ENCODE measurements around the gene PFKFB3. TPM values are rescaled to one million over a fixed set of nuclear protein-coding genes. Genes with fewer than 3 reads are reported as not detected.
"Not testable (repeated sequence)": the region's sequence is repeated elsewhere in the genome, so short reads cannot be mapped to it uniquely, and the experiment has no call there.

Gene PFKFB3
- total RNA-seq, 1 experiment from 2014 or later = 36.8 TPM

DNA sequence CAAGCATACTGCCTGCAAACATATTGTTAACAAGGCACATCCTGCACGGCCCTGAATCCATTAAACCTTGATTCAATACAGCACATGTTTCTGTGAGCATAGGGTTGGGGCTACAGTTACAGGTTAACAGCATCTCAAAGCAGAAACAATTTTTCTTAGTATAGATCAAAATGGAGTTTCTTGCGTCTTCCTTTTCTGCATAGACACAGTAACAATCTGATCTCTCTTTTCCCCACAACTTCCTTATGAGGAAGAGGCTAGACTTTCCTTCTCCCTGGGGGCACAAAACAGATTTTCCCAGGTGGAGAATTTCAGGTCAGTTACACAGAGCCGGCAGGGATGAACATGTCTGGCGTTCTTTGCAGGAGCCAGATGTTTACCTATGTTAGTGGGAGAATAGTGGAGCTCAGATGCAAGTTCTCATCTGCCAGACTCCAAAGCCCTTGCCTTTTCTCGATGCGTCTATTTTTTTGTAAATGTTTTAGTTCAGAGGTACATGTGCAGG, 37.5 kb upstream of the PFKFB3 start:
- H3K27ac ChIP-seq (ENCODE audit: insufficient read length, low read depth, low read length) = no peak overlapping the region
- H3K27ac Mint-ChIP-seq = 0 out of 7 replicates have a peak overlapping the region, but pooled peaks of 1 of the 3 experiments have one; percentile 17

DNA sequence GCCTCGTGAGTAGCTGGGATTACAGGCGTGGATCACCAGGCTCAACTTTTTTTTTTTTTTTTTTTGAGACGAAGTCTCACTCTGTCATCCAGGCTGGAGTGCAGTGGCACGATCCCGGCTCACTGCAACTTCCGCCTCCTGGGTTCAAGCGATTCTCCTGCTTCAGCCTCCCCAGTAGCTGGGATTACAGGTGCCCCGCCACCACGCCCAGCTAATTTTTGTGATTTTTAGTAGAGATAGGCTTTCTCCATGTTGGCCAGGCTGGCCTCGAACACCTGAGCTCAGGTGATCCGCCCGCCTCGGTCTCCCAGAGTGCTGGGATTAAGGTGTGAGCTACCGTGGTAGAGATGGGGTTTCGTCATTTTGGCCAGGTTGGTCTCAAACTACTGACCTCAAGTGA, 36.8 kb upstream of the PFKFB3 start:
- not testable (repeated sequence) for DNase-seq; H3T11ph ChIP-seq (ENCODE audit: low read length); H3K23ac ChIP-seq (ENCODE audit: insufficient read length, low read depth, low read length); H2AK5ac ChIP-seq (ENCODE audit: insufficient read length, low read length); H3K18ac ChIP-seq (ENCODE audit: insufficient read length, low read depth, low read length); H3K14ac ChIP-seq (ENCODE audit: insufficient read depth, low read length); H3K27me3 ChIP-seq (ENCODE audit: insufficient read depth, low read length); H4K20me1 ChIP-seq (ENCODE audit: control insufficient read depth, insufficient read depth, insufficient read length); H3K4me3 Mint-ChIP-seq; H3K9me3 ChIP-seq (ENCODE audit: control insufficient read depth, low read depth, low read length); H3K27me3 Mint-ChIP-seq (ENCODE audit: low read depth); H2BK5ac ChIP-seq (ENCODE audit: insufficient read length, low read length); H3K27ac Mint-ChIP-seq; H3K27ac ChIP-seq (ENCODE audit: insufficient read length, low read depth, low read length); H3K79me1 ChIP-seq (ENCODE audit: insufficient read depth, low read depth, low read length, poor library complexity, severe bottlenecking); H4K5ac ChIP-seq (ENCODE audit: insufficient read length, low read depth, low read length); H4K8ac ChIP-seq (replicated peaks; ENCODE audit: insufficient read length, low read depth, low read length); H3K79me2 ChIP-seq (ENCODE audit: insufficient read depth, low read length); H3K56ac ChIP-seq (ENCODE audit: insufficient read length, low read depth, low read length); H3K4me2 ChIP-seq (ENCODE audit: insufficient read depth, insufficient read length, low read length); H2BK20ac ChIP-seq (ENCODE audit: low read depth, low read length, poor library complexity, severe bottlenecking); H4K91ac ChIP-seq (ENCODE audit: insufficient read length, low read depth, low read length); H3K4me1 ChIP-seq (ENCODE audit: insufficient read depth, low read length); H2BK120ac ChIP-seq (ENCODE audit: low read depth, low read length, poor library complexity, severe bottlenecking); H3K9ac ChIP-seq (ENCODE audit: extremely low read depth, insufficient read length, low read length); H2BK15ac ChIP-seq (ENCODE audit: low read depth, low read length); H3K9me3 Mint-ChIP-seq; H2AFZ ChIP-seq (ENCODE audit: low read length); H3K23me2 ChIP-seq (ENCODE audit: insufficient read length, low read depth, low read length, poor library complexity, severe bottlenecking); H3K4ac ChIP-seq (ENCODE audit: low read depth, low read length); H2BK12ac ChIP-seq (ENCODE audit: insufficient read length, low read depth, low read length)
- H3K4me1 Mint-ChIP-seq = peaks cover 35 to 42% of the 10 kb centered on the region in 2 experiments
- peaks cover 5 to 29% (median 9%) of the 10 kb centered on the region in 3 experiments; a peak in 6 of 7 replicates for H3K36me3 Mint-ChIP-seq (ENCODE audit: insufficient read depth in 1 of 3, low read depth in 3 of 3)
- no CpG with 5 or more reads among the region's 15 CpGs for WGBS (ENCODE audit: extremely low coverage, insufficient read length, low lambda C conversion rate)

More for the DNA sequence above, 37.5 kb upstream of the PFKFB3 start:
- Histone ChIP-seq H2BK5ac (ENCODE audit: insufficient read length, low read length) (no peak overlapping the region), H2BK20ac (ENCODE audit: low read depth, low read length, poor library complexity, severe bottlenecking) (no peak overlapping the region), H3K18ac (ENCODE audit: insufficient read length, low read depth, low read length) (no peak overlapping the region), H3K27me3 (ENCODE audit: insufficient read depth, low read length) (no peaks in the 10 kb centered on the region), H4K8ac (replicated peaks; ENCODE audit: insufficient read length, low read depth, low read length) (no peak overlapping the region), H3K23ac (ENCODE audit: insufficient read length, low read depth, low read length) (no peak overlapping the region), H3T11ph (ENCODE audit: low read length) (no peak overlapping the region), H3K4ac (ENCODE audit: low read depth, low read length) (no peak overlapping the region), H3K9me3 (ENCODE audit: control insufficient read depth, low read depth, low read length) (no peaks in the 10 kb centered on the region), H3K79me1 (ENCODE audit: insufficient read depth, low read depth, low read length, poor library complexity, severe bottlenecking) (peaks cover 3% of the 10 kb centered on the region), H3K79me2 (ENCODE audit: insufficient read depth, low read length) (0 out of 2 replicates have a peak, but pooled peaks cover 3% of the 10 kb centered on the region), H2BK15ac (ENCODE audit: low read depth, low read length) (no peak overlapping the region), H3K56ac (ENCODE audit: insufficient read length, low read depth, low read length) (no peak overlapping the region), H2AFZ (ENCODE audit: low read length) (no peak overlapping the region), H2BK12ac (ENCODE audit: insufficient read length, low read depth, low read length) (no peak overlapping the region), H4K20me1 (ENCODE audit: control insufficient read depth, insufficient read depth, insufficient read length) (no peaks in the 10 kb centered on the region), H3K23me2 (ENCODE audit: insufficient read length, low read depth, low read length, poor library complexity, severe bottlenecking) (peaks cover 4% of the 10 kb centered on the region), H3K14ac (ENCODE audit: insufficient read depth, low read length) (no peak overlapping the region), H3K4me2 (ENCODE audit: insufficient read depth, insufficient read length, low read length) (no peak overlapping the region), H2BK120ac (ENCODE audit: low read depth, low read length, poor library complexity, severe bottlenecking) (no peak overlapping the region), H2AK5ac (ENCODE audit: insufficient read length, low read length) (no peak overlapping the region), H3K9ac (ENCODE audit: extremely low read depth, insufficient read length, low read length) (no peak overlapping the region), H4K5ac (ENCODE audit: insufficient read length, low read depth, low read length) (no peak overlapping the region), H4K91ac (ENCODE audit: insufficient read length, low read depth, low read length) (no peak overlapping the region), H3K4me1 (ENCODE audit: insufficient read depth, low read length) (no peaks in the 10 kb centered on the region)
- WGBS (ENCODE audit: extremely low coverage, insufficient read length, low lambda C conversion rate) = no CpG with 5 or more reads among the region's 6 CpGs
- Mint-ChIP-seq H3K9me3 (no peaks in the 10 kb centered on the region), H3K4me1 (peaks cover 34 to 38% of the 10 kb centered on the region in 2 experiments), H3K4me3 (peak overlapping the region in 1 of 2 experiments; percentile 88; a peak in 1 of 5 replicates), H3K36me3 (ENCODE audit: insufficient read depth in 1 of 3, low read depth in 3 of 3) (peaks cover 5 to 29% (median 6%) of the 10 kb centered on the region in 3 experiments; a peak in 6 of 7 replicates), H3K27me3 (ENCODE audit: low read depth) (no peaks in the 10 kb centered on the region; the same call in 1 of the 2 replicates)
- TF ChIP-seq, protein P1, sequence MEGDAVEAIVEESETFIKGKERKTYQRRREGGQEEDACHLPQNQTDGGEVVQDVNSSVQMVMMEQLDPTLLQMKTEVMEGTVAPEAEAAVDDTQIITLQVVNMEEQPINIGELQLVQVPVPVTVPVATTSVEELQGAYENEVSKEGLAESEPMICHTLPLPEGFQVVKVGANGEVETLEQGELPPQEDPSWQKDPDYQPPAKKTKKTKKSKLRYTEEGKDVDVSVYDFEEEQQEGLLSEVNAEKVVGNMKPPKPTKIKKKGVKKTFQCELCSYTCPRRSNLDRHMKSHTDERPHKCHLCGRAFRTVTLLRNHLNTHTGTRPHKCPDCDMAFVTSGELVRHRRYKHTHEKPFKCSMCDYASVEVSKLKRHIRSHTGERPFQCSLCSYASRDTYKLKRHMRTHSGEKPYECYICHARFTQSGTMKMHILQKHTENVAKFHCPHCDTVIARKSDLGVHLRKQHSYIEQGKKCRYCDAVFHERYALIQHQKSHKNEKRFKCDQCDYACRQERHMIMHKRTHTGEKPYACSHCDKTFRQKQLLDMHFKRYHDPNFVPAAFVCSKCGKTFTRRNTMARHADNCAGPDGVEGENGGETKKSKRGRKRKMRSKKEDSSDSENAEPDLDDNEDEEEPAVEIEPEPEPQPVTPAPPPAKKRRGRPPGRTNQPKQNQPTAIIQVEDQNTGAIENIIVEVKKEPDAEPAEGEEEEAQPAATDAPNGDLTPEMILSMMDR (conservative IDR thresholded peaks at IDR 0.05) = no peak
- no peak for DNase-seq

All from H9 (cell line).